ENCODE data around the gene SH3RF3.

The SH3RF3 gene

DNA sequence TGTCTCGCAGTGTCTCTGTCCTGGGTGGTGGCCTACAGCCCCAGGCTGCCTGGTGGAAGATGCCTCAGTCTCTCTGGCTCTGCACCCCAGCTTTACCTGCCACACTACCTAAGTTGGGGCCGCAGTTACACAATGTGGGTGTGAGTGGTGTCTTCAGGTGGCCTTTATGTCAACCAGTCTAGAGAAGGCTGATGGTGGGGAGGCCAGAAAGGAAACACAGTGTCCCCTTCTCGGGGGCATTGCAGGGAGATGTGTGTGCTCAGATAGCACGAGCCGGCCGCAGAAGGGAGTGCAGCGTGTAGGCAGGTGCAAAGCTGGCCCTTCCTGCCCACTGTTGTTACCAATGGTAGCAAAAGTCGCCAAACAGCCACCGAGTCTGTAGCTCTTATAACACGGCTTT is 216.1 kb downstream of the SH3RF3 start:
- TF ChIP-seq, protein P1, sequence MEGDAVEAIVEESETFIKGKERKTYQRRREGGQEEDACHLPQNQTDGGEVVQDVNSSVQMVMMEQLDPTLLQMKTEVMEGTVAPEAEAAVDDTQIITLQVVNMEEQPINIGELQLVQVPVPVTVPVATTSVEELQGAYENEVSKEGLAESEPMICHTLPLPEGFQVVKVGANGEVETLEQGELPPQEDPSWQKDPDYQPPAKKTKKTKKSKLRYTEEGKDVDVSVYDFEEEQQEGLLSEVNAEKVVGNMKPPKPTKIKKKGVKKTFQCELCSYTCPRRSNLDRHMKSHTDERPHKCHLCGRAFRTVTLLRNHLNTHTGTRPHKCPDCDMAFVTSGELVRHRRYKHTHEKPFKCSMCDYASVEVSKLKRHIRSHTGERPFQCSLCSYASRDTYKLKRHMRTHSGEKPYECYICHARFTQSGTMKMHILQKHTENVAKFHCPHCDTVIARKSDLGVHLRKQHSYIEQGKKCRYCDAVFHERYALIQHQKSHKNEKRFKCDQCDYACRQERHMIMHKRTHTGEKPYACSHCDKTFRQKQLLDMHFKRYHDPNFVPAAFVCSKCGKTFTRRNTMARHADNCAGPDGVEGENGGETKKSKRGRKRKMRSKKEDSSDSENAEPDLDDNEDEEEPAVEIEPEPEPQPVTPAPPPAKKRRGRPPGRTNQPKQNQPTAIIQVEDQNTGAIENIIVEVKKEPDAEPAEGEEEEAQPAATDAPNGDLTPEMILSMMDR (IDR thresholded peaks at IDR 0.05; ENCODE audit: low read length, missing control alignments) = no peak
- H3K4me3 ChIP-seq (replicated peaks; ENCODE audit: low read depth, low read length) = no peak overlapping the region
- no peak for DNase-seq (ENCODE audit: low read depth)

DNA sequence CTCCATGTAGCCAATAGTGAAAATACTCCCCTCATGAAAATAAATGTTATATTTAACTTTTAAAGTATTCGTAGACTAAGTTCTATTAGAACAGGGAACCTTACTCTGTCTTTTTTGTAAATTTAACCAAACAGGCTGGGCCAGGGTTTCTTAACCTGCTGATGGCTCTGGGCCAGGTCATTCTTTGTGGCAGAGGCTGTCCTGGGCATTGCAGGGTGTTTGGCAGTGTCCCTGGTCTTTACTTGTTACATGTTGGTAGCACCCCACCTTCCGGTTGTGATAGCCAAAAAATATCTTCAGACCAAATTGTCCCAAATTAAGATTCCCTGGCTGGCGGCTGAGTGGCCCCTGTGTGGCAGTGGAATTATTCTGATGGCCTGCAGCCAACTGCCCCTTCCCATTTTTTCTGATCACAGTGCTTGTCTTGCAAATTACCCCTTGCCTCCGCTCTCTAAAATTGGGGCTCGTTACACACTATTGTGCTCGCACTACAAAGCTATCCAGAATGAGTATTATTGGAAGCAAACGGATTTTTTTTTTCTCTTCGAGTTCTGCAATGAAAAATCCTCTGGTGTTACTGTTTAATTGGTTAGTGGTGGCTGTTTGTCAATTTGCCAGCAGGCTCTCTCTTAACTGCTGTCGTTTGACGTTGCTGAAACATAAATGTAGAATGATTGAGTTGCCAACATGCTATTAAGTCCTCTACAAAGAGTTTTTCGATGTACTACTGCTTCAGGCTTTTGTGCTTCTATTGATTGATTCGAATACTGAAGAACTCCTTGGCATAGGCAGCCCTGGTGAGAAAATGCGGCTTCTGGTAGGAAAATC is 216.9 kb downstream of the SH3RF3 start:
- TF ChIP-seq, protein P1 (IDR thresholded peaks at IDR 0.05; ENCODE audit: low read length, missing control alignments) = no peak
- no peak for DNase-seq (ENCODE audit: low read depth)
- H3K4me3 ChIP-seq (replicated peaks; ENCODE audit: low read depth, low read length) = no peak overlapping the region

GRCh38 chr2:109346601-109347228 is 217.7 kb downstream of the SH3RF3 start:
- TF ChIP-seq, protein P1 (IDR thresholded peaks at IDR 0.05; ENCODE audit: low read length, missing control alignments) = no peak
- no peak overlapping the region for H3K4me3 ChIP-seq (replicated peaks; ENCODE audit: low read depth, low read length)
- DNase-seq (ENCODE audit: low read depth) = no peak

DNA sequence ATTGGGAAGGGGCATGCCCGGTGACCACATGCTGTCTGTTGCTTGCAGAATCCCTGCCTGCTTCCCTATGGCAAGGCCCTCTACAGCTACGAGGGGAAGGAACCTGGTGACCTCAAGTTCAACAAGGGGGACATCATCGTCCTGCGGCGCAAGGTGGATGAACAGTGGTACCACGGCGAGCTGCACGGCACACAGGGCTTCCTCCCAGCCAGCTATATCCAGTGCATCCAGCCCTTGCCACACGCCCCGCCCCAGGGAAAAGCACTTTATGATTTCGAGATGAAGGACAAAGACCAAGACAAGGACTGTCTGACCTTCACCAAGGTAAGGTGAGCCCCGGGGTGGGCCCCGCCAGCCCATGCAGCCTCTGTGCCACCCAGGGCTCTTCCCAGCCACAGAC is 218.6 kb downstream of the SH3RF3 start:
- no peak for DNase-seq (ENCODE audit: low read depth)
- no peak overlapping the region for H3K4me3 ChIP-seq (replicated peaks; ENCODE audit: low read depth, low read length)
- TF ChIP-seq, protein P1 (IDR thresholded peaks at IDR 0.05; ENCODE audit: low read length, missing control alignments) = no peak

- no peak overlapping the region for H3K4me3 ChIP-seq (replicated peaks; ENCODE audit: low read depth, low read length)
- DNase-seq (ENCODE audit: low read depth) = no peak
- TF ChIP-seq, protein P1 (IDR thresholded peaks at IDR 0.05; ENCODE audit: low read length, missing control alignments) = no peak
Observed at GRCh38 chr2:109348190-109348589, 219.2 kb downstream of the SH3RF3 start.

GRCh38 chr2:109348671-109349502 is 219.9 kb downstream of the SH3RF3 start:
- H3K4me3 ChIP-seq (replicated peaks; ENCODE audit: low read depth, low read length) = no peak overlapping the region
- TF ChIP-seq, protein P1 (IDR thresholded peaks at IDR 0.05; ENCODE audit: low read length, missing control alignments) = no peak
- DNase-seq (ENCODE audit: low read depth) = no peak
